Suppressor macrophage treated with lipopolysaccharide for 1 hour (primary cell): ENCODE measurements around the gene ZNF469.

Source experiments
- DNase-seq, 3 donors: peaks; one replicate each; pipeline ENCODE4 v3.0.0-alpha.2; 2020 to 2022

The ZNF469 gene

GRCh38 chr16:88382491-88383400, at the start of gene ZNF469:
Gene ZNF469 (plus strand): TSS chr16:88382959. CDS start chr16:88427471, 44,512 bp downstream.
- DNase-seq: peak in 2 of 3 donors; percentile 21 to 48

- no peak for DNase-seq
Measured at GRCh38 chr16:88333848-88334777, 48.6 kb upstream of the ZNF469 start.

- DNase-seq: no peak
Measured at GRCh38 chr16:88334778-88335720, 47.7 kb upstream of the ZNF469 start.

GRCh38 chr16:88337021-88337420, 45.7 kb upstream of the ZNF469 start:
- peak in 1 of 3 donors; percentile 10 for DNase-seq

- no peak for DNase-seq
Measured at GRCh38 chr16:88337538-88337937, 45.2 kb upstream of the ZNF469 start.

- DNase-seq: no peak
Measured at GRCh38 chr16:88338111-88338510, 44.6 kb upstream of the ZNF469 start.

- no peak for DNase-seq
Measured at GRCh38 chr16:88338896-88339295, 43.9 kb upstream of the ZNF469 start.

- no peak for DNase-seq
Measured at GRCh38 chr16:88339930-88340754, 42.6 kb upstream of the ZNF469 start.

- DNase-seq: no peak
Measured at GRCh38 chr16:88340755-88341150, 42.0 kb upstream of the ZNF469 start.

GRCh38 chr16:88341551-88342290, 41.0 kb upstream of the ZNF469 start:
- no peak for DNase-seq

- no peak for DNase-seq
Measured at GRCh38 chr16:88342491-88342890, 40.3 kb upstream of the ZNF469 start.

GRCh38 chr16:88343271-88343791, 39.4 kb upstream of the ZNF469 start:
- DNase-seq: no peak

GRCh38 chr16:88344411-88345030, 38.2 kb upstream of the ZNF469 start:
- no peak for DNase-seq

GRCh38 chr16:88345031-88345720, 37.6 kb upstream of the ZNF469 start:
- DNase-seq: no peak

GRCh38 chr16:88345721-88346560, 36.8 kb upstream of the ZNF469 start:
- DNase-seq: no peak

GRCh38 chr16:88346680-88347505, 35.9 kb upstream of the ZNF469 start:
- DNase-seq: no peak

GRCh38 chr16:88347656-88348376, 34.9 kb upstream of the ZNF469 start:
- DNase-seq: no peak
